T-helper 17 cell (primary cell): ENCODE measurements around the gene CPB2. TPM values are rescaled to one million over a fixed set of nuclear protein-coding genes. Genes with fewer than 3 reads are reported as not detected.

ENCODE experiments used
- ATAC-seq: fragments of 150-1000 bp; cut with Tn5 transposase; 2 replicates; pipeline ENCODE4 v1.10.0; 2021; ENCODE audit warnings: mild to moderate bottlenecking, moderate library complexity
- DNase-seq, 3 donors: peaks; one replicate each; pipeline versions ENCODE4 v3.0.0 to v3.0.0-alpha.2; 2020 to 2021
- H3K9me3 ChIP-seq: one replicate; pipeline ENCODE4 v1.7.0; 2013; ENCODE audit warnings: low read length, mild to moderate bottlenecking; ENCODE audit not compliant: control insufficient read depth, poor library complexity, severe bottlenecking
- H3K27ac Mint-ChIP-seq: one replicate; pipeline ENCODE4 v1.8.0; 2022; ENCODE audit warnings: mild to moderate bottlenecking, moderate library complexity, mixed read lengths
- H3K27me3 Mint-ChIP-seq: one replicate; pipeline ENCODE4 v1.8.0; 2022; ENCODE audit warnings: mixed read lengths
- H3K36me3 Mint-ChIP-seq: one replicate; pipeline ENCODE4 v1.8.0; 2022; ENCODE audit warnings: low read depth, mixed read lengths
- H3K4me1 Mint-ChIP-seq: one replicate; pipeline ENCODE4 v1.8.0; 2022; ENCODE audit warnings: mild to moderate bottlenecking, mixed read lengths
- H3K4me3 Mint-ChIP-seq: one replicate; pipeline ENCODE4 v1.8.0; 2022; ENCODE audit warnings: mild to moderate bottlenecking, moderate library complexity, mixed read lengths
- total RNA-seq, 4 donors: library from RNA in 2 of 4; stranded (reverse) in 2 of 4; gene quantifications; one replicate each; pipeline ENCODE4 v1.2.3 and lab custom pipeline; 2022 to 2026

The CPB2 gene
- total RNA-seq, 2 donors from 2014 or later: not detected

DNA sequence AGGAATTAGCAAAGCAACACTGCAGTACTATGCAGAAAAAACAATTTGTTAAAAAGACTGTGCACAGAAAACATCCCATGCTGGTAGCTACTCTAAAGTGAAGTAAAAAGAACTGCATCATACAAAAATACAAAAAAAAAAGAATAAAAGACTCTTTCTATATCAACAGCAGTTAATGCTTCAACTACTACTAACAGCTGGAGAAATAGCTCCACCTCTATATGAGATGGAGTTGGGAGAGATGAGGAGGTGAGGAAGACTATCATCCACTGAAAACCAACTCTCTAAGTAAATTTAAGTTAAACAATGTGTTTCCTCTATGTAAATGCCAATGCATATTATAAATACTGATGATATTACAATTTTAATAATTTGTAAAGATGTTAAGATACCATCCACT is 54.1 kb downstream of the CPB2 start:
- H3K27ac Mint-ChIP-seq: no peak overlapping the region
- H3K27me3 Mint-ChIP-seq: no peaks in the 10 kb centered on the region
- no peaks in the 10 kb centered on the region for H3K36me3 Mint-ChIP-seq
- H3K9me3 ChIP-seq: no peaks in the 10 kb centered on the region
- ATAC-seq (no peak), DNase-seq (no peak)
- no peak overlapping the region for H3K4me3 Mint-ChIP-seq
- H3K4me1 Mint-ChIP-seq: peaks cover 21% of the 10 kb centered on the region

DNA sequence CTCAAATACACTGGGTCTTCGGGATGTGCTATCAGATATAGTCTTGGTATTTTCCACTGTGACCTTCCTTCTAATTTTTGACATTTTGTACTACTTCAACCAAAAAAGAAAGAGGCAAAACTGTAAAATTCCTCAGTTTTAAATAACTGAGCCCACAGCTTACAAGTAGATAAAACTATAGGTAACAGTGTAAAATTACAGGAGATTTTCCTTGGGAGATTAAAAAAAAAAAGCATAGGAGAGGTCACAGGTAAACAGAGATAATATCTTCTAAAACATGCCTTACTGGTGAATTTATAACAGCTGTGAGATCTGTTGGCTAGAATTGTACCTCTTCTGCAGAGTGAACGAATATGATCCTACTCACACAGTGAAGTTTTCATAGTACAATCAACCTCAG is 59.4 kb downstream of the CPB2 start:
- no peak overlapping the region for H3K4me3 Mint-ChIP-seq
- peaks cover 12% of the 10 kb centered on the region for H3K4me1 Mint-ChIP-seq

DNA sequence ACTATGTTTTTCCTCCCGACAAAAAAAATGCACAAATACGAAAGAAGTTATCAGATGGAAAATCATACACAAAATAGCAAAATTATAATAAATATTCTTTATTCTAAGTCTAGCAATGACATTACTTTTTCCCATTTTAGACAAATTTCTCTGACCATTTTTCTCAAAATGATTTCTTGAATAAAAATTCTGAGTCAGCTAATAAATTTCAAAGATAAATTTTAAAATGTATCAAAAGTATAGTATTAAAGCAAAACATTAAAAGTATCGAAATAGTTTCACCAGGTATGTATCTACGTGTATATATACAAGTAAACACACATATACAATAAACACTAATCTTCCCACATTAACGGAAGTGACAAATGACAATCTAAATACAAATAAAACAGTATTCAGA is 61.2 kb downstream of the CPB2 start:
- Mint-ChIP-seq H3K36me3 (peaks cover 2% of the 10 kb centered on the region), H3K4me3 (no peak overlapping the region), H3K27ac (no peak overlapping the region), H3K27me3 (no peaks in the 10 kb centered on the region), H3K4me1 (peaks cover 11% of the 10 kb centered on the region)
- DNase-seq (no peak), ATAC-seq (no peak)
- no peaks in the 10 kb centered on the region for H3K9me3 ChIP-seq

More for the DNA sequence above, 59.4 kb downstream of the CPB2 start:
- H3K27ac Mint-ChIP-seq: no peak overlapping the region
- H3K9me3 ChIP-seq: no peaks in the 10 kb centered on the region
- no peak for ATAC-seq
- no peaks in the 10 kb centered on the region for H3K27me3 Mint-ChIP-seq
- H3K36me3 Mint-ChIP-seq: peaks cover under 1% of the 10 kb centered on the region
- no peak for DNase-seq

- DNase-seq (no peak), ATAC-seq (no peak)
- Mint-ChIP-seq H3K4me3 (no peak overlapping the region), H3K4me1 (peaks cover 14% of the 10 kb centered on the region), H3K27me3 (no peaks in the 10 kb centered on the region), H3K27ac (no peak overlapping the region), H3K36me3 (peaks cover 6% of the 10 kb centered on the region)
- no peaks in the 10 kb centered on the region for H3K9me3 ChIP-seq
Measured at GRCh38 chr13:46041419-46041839, 63.4 kb downstream of the CPB2 start.

GRCh38 chr13:46040763-46041162 is 64.1 kb downstream of the CPB2 start:
- no peaks in the 10 kb centered on the region for H3K27me3 Mint-ChIP-seq
- no peaks in the 10 kb centered on the region for H3K9me3 ChIP-seq
- H3K4me3 Mint-ChIP-seq: no peak overlapping the region
- no peak overlapping the region for H3K27ac Mint-ChIP-seq
- DNase-seq (no peak), ATAC-seq (no peak)
- H3K4me1 Mint-ChIP-seq: peaks cover 18% of the 10 kb centered on the region
- H3K36me3 Mint-ChIP-seq: peaks cover 8% of the 10 kb centered on the region

DNA sequence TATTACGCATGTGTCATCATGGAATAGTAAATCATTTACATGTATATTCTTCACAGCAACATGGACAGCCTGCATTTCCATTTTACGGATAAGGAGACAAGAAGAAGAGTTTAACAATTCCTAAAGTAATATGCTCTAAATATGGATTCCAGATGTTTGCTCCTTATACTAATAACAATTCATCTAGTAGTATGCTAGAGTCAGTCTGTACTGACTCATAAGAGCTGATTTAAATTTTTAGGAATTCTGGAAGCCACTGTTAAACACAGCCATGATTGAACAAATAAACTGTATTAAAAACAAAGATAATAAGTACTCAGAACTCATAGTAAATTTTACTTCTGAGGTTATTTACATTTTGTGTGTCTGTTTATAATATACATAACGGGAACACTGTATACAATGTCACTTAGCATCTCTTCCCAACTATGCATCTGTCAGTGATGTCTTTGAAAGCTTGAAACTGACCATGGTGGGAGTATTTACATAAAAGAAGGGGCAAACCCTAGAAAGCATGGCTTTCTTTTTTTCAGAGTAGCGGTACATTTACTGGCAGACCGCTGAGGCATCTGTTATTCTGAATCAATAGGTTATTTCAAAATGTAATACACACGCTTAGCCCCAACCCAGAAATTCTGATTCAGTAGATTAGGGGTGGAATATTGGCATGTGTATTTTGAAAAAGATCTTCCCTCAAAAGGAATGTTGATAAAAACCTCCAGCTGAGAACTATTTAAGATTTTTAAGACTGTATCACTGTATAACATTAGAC is 65.2 kb downstream of the CPB2 start:
- no peak for DNase-seq
- H3K9me3 ChIP-seq: no peaks in the 10 kb centered on the region
- Mint-ChIP-seq H3K4me1 (peaks cover 18% of the 10 kb centered on the region), H3K27me3 (no peaks in the 10 kb centered on the region), H3K36me3 (peaks cover 10% of the 10 kb centered on the region), H3K27ac (no peak overlapping the region), H3K4me3 (no peak overlapping the region)
- ATAC-seq: no peak

DNA sequence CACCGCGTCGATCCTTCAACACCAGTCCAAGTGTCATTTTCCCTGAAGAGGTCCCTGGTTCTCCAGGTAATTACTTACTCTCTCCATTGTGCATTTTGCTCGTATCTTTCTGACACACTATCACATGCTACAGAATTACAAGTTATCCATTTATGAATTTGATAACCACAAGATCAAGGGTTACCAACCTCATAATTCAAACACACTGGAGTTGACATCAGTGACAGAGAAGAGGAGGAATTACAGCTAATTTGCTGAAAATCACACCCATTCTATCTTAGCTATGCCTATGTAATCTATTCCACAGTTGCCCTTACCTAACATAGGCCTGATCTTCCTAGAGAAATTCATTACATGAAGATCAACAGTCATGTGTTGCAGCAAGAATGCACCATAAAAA is 66.5 kb downstream of the CPB2 start:
- Mint-ChIP-seq H3K4me1 (peaks cover 22% of the 10 kb centered on the region), H3K27me3 (no peaks in the 10 kb centered on the region), H3K27ac (no peak overlapping the region), H3K36me3 (peaks cover 13% of the 10 kb centered on the region), H3K4me3 (no peak overlapping the region)
- ATAC-seq: no peak
- no peaks in the 10 kb centered on the region for H3K9me3 ChIP-seq
- no peak for DNase-seq

DNA sequence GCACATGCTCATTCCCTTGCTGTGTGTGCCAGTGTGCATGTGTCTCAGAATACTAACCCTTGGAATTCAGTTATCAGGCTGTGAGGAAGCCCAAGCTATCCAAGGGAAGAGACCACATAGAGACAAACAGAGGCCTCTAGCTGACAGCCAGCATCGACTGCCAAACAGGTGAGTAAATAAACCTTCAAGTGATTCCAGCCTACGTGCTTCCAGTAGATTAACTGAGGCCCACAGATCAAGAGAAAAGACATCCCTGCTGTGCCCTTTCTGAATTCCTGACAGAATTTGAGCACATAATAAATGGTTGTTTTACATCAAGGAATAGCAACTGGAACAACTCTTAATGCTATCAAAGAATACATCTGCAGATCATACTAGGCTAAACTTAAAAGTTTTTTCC is 69.8 kb downstream of the CPB2 start:
- Mint-ChIP-seq H3K4me3 (no peak overlapping the region), H3K36me3 (peaks cover 12% of the 10 kb centered on the region), H3K27me3 (no peaks in the 10 kb centered on the region), H3K4me1 (peaks cover 24% of the 10 kb centered on the region), H3K27ac (no peak overlapping the region)
- no peaks in the 10 kb centered on the region for H3K9me3 ChIP-seq
- no peak for DNase-seq
- no peak for ATAC-seq

DNA sequence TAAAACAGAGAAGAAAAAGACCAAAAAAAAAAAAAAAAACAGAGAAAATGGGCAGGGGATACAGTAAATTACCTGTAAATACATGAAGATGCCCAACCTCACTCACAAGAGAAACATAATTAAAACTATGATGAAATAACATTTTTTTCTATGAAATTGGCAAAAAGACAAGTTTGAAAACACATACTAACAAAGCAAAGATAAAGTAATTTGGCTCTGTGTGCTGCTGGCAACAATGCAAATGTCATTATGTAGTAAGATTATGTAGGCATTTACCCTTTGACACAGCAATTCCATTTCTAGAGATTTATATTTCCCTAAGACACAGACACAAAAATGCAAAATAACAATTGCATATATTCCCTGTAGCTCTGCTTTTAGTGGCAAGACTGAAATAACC is 72.5 kb downstream of the CPB2 start:
- H3K9me3 ChIP-seq: no peaks in the 10 kb centered on the region
- DNase-seq (no peak), ATAC-seq (no peak)
- Mint-ChIP-seq H3K27me3 (no peaks in the 10 kb centered on the region), H3K27ac (no peak overlapping the region), H3K4me1 (peaks cover 26% of the 10 kb centered on the region), H3K36me3 (peaks cover 12% of the 10 kb centered on the region), H3K4me3 (no peak overlapping the region)

DNA sequence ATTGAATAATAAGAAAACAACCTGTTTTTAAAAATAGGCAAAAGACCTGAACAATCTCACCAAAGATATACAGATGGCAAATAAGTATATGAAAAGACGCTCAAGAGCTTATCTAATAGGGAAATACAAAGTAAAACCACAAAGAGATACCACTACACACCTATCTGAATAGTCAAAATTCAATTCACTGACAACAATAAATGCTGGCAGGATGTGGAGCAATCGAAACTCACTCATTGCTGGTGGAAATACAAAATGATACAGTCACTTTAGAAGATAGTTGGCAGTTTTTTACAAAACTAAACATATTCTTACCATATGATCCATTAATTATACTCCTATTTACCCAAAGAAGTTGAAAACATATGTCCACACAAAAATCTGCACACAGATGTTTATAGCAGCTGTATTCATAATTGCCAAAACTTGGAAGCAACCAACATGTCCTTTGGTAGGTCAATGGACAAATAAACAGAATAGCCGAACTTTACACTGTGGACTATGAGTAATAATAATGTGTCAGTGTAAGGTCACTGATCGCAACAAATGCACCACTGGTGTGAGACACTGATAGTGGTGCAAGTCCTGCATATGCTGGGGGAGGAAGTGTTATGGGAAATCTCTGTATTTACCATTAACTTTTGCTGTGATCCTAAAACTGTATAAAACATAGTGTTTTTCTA is 73.1 kb downstream of the CPB2 start:
- H3K9me3 ChIP-seq: no peaks in the 10 kb centered on the region
- Mint-ChIP-seq H3K4me3 (no peak overlapping the region), H3K27me3 (no peaks in the 10 kb centered on the region), H3K36me3 (peaks cover 12% of the 10 kb centered on the region), H3K27ac (no peak overlapping the region), H3K4me1 (peaks cover 26% of the 10 kb centered on the region)
- ATAC-seq (no peak), DNase-seq (no peak)

- no peak overlapping the region for H3K4me3 Mint-ChIP-seq
- no peak for ATAC-seq
- H3K36me3 Mint-ChIP-seq: peaks cover 5% of the 10 kb centered on the region
- no peaks in the 10 kb centered on the region for H3K9me3 ChIP-seq
- no peaks in the 10 kb centered on the region for H3K27me3 Mint-ChIP-seq
- no peak overlapping the region for H3K27ac Mint-ChIP-seq
- H3K4me1 Mint-ChIP-seq: peaks cover 20% of the 10 kb centered on the region
- DNase-seq: no peak
Measured at GRCh38 chr13:46025157-46025556, 79.7 kb downstream of the CPB2 start.

- Mint-ChIP-seq H3K27ac (no peak overlapping the region), H3K4me3 (no peak overlapping the region), H3K27me3 (no peaks in the 10 kb centered on the region), H3K36me3 (peaks cover 8% of the 10 kb centered on the region), H3K4me1 (peaks cover 15% of the 10 kb centered on the region)
- no peaks in the 10 kb centered on the region for H3K9me3 ChIP-seq
- no peak for ATAC-seq
- no peak for DNase-seq
Measured at GRCh38 chr13:46022481-46022880, 82.4 kb downstream of the CPB2 start.

DNA sequence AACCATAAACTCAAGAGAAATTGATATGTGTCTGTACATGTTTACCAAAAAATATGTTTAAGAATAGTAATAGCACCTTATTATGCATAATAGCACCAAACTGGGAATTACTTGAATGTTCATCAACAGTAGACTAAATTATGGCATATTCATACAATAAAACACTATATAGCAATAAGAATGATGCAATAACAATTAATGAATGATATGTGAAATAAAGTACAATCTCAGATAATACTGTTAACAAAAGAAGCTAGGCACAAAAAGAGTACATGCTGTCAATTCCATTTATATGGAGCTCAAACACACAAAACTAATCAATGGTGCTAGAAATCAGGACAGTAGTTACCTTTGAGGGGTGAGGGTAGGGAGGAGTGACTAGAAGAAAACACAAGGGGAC is 88.6 kb downstream of the CPB2 start:
- H3K4me1 Mint-ChIP-seq: peaks cover 15% of the 10 kb centered on the region
- ATAC-seq (no peak), DNase-seq (no peak)
- no peak overlapping the region for H3K27ac Mint-ChIP-seq
- H3K4me3 Mint-ChIP-seq: no peak overlapping the region
- no peaks in the 10 kb centered on the region for H3K27me3 Mint-ChIP-seq
- no peaks in the 10 kb centered on the region for H3K9me3 ChIP-seq
- peaks cover 19% of the 10 kb centered on the region for H3K36me3 Mint-ChIP-seq

DNA sequence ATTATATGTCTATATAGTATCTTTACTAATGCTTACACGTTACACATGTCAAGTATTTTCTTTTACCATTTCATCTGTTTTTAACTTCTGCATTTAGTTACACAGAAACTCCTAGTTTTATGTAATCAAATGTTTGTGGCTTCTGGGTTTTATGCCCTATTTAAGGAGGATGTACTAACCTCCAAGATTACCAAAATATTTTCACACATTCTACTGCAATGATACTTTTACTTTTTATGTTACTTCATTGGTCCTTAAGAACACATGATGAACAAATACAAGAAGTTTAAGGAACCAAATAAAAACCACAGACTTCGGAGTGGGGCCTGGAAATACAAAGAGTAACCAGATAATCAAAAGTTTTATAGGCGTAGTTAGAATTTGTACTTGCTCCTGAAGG is 89.5 kb downstream of the CPB2 start:
- Mint-ChIP-seq H3K4me3 (no peak overlapping the region), H3K4me1 (peaks cover 15% of the 10 kb centered on the region), H3K36me3 (peaks cover 19% of the 10 kb centered on the region), H3K27me3 (no peaks in the 10 kb centered on the region), H3K27ac (peak overlapping the region; percentile 67)
- ATAC-seq: no peak
- H3K9me3 ChIP-seq: no peaks in the 10 kb centered on the region
- no peak for DNase-seq
